GM19023 (cell line): ENCODE measurements around the gene PDZD11.
"Not testable (repeated sequence)": the region's sequence is repeated elsewhere in the genome, so short reads cannot be mapped to it uniquely, and the experiment has no call there.

Source experiments
- ATAC-seq: cut with Tn5 transposase; IDR thresholded peaks from one replicate; pipeline ENCODE4 v1.9.1; 2021; ENCODE audit warnings: mild to moderate bottlenecking, moderate library complexity; ENCODE audit not compliant: unreplicated experiment

The PDZD11 gene

GRCh38 chrX:70257423-70258288, 32.1 kb downstream of the PDZD11 start:
- ATAC-seq = no peak

GRCh38 chrX:70255452-70255851, 34.3 kb downstream of the PDZD11 start:
- no peak for ATAC-seq

DNA sequence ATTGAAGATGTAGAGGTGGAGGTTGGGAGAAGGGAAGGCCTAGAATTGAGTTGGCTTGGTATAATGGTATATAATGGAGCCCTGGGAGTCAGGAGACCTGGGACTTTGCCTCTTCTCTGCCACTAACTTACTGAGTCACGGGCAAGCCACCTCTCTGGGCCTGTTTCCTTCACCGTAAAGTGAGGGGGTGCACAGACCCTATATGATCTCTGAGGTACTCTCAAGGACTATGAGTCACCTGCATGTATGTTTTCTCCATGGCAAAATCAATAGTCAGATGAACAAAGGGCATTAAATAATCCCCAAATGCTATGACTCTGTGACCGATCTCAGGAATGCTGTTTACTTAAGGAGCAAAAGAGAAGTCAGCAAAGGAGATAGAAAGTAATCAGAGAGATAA, 34.8 kb downstream of the PDZD11 start:
- ATAC-seq = no peak

- no peak for ATAC-seq
Measured at GRCh38 chrX:70254063-70254400, 35.7 kb downstream of the PDZD11 start.

DNA sequence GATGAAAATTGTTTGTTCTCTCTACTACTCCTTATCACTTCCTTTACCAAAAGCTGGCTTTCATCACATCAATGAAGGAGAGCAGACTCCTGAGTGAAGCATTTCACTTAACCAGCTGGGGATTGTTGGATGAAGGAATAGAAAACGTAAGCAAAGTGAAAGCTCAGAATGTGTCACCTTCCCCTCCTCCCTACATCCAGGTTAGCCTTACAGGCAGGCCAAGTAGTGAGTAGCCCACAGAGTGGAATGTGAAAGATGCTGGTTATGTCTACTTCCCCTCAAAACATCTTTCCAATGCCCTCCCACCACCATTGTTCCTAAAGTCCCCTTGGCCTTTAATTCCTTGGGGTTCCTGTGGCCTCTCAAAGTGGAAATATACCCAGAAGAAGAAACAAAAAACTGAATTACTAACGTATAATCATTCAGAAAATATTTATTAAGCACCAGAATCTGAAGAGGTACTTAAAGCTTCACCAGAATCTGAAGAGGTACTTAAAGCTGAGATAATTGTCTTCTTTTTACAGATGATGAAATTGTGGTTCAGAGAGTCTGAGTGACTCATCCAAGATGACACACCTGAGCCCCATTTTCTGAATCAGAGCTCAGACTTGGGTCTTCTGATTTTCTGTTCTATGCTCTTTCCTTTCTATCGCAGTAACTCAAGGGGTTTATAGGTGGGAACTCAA, 36.2 kb downstream of the PDZD11 start:
- no peak for ATAC-seq

- ATAC-seq = no peak
Measured at GRCh38 chrX:70252491-70252890, 37.2 kb downstream of the PDZD11 start.

- ATAC-seq = no peak
Measured at GRCh38 chrX:70247252-70247651, 42.5 kb downstream of the PDZD11 start.

GRCh38 chrX:70244881-70245280, 44.8 kb downstream of the PDZD11 start:
- ATAC-seq = no peak

DNA sequence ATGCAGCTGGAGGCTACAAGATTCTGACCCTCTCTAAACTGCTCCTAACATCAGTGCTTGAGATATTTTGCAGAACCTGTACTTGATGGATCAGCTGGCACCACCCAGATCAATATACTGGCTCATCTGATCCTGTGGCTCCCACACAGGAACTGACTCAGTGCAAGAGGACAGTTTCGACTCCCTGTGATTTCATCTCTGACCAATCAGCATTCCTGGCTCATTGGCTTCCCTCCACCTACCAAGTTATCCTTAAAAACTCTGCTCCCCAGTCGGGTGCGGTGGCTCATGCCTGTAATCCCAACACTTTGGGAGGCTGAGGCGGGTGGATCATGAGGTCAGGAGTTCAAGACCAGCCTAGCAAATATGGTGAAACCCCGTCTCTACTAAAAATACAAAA, 46.1 kb downstream of the PDZD11 start:
- not testable (repeated sequence) for ATAC-seq

DNA sequence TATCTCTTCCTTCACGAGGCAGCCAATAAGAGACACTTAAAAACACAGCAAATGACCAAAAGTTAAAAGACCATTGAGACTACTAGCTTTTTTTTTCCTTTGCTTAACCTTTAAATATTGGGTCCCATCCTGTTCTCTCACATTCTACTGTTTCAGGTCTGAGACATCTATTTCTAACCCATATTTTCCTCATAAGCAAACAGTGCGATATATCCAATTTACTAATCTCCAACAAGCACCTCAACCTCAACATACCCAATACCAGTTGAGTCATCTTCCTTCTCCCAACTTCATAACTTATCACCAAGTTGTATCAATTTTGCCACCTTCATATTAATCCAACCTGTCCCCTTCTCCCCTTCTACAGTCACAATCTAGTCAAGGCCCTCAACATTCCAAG, 48.2 kb downstream of the PDZD11 start:
- no peak for ATAC-seq

DNA sequence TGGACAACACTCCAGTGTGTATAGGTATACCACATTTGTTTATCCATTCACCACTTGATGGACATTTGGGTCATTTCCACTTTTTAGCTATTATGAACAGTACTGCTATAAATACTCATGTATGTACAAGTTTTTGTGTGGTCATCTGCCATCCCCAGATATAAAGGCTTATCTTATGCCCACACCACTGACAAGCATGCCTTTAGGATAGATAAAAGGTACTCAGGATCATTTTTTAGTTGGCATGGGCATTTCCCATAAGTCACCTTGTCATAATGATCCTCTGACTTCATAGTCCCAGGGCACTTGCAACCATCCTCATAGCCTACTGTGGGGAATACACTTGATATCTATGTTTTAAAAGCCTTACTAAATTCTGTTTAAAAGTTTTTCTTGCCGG, 49.0 kb downstream of the PDZD11 start:
- ATAC-seq = no peak
